Neutrophil (primary cell): Measurements from ENCODE around the gene LIPE.

Experiments used
- H3K27ac ChIP-seq: fragments of 200-600 bp; sonication (generic); 2 replicates; pipeline ENCODE4 v1.5.1; 2016; ENCODE audit warnings: mild to moderate bottlenecking, moderate library complexity
- H3K27me3 ChIP-seq: fragments of 200-600 bp; sonication (generic); 2 replicates; pipeline ENCODE4 v1.6.0; 2016; ENCODE audit warnings: mild to moderate bottlenecking
- H3K36me3 ChIP-seq: fragments of 200-600 bp; sonication (generic); 2 replicates; pipeline ENCODE4 v1.5.1; 2017
- H3K4me1 ChIP-seq, 2 experiments: fragments of 200-600 bp in 1 of 2; sonication (generic) in 1 of 2; 1 replicate in 1 of 2; 2 replicates in 1 of 2; pipeline versions ENCODE4 v1.5.1 to v1.6.1; 2013 to 2016; ENCODE audit warnings: low read depth in 1 of 2, low read length in 1 of 2, mild to moderate bottlenecking in 1 of 2, moderate library complexity in 1 of 2; ENCODE audit not compliant: control insufficient read depth in 1 of 2, insufficient read depth in 1 of 2
- H3K4me3 ChIP-seq, 2 experiments: fragments of 200-600 bp in 1 of 2; sonication (generic) in 1 of 2; 1 replicate in 1 of 2; 2 replicates in 1 of 2; pipeline ENCODE4 v1.5.1; 2013 to 2016; ENCODE audit warnings: low read depth in 1 of 2, low read length in 1 of 2, mild to moderate bottlenecking in 1 of 2, moderate library complexity in 1 of 2
- H3K9me3 ChIP-seq: fragments of 200-600 bp; sonication (generic); 2 replicates; pipeline ENCODE4 v1.5.1; 2016
- TF ChIP-seq, protein P1 (sequence below): fragments of 200-600 bp; sonication (generic); IDR thresholded peaks from 2 replicates; pipeline ENCODE4 v1.5.1; 2016; ENCODE audit warnings: antibody characterized with exemption

The LIPE gene

DNA sequence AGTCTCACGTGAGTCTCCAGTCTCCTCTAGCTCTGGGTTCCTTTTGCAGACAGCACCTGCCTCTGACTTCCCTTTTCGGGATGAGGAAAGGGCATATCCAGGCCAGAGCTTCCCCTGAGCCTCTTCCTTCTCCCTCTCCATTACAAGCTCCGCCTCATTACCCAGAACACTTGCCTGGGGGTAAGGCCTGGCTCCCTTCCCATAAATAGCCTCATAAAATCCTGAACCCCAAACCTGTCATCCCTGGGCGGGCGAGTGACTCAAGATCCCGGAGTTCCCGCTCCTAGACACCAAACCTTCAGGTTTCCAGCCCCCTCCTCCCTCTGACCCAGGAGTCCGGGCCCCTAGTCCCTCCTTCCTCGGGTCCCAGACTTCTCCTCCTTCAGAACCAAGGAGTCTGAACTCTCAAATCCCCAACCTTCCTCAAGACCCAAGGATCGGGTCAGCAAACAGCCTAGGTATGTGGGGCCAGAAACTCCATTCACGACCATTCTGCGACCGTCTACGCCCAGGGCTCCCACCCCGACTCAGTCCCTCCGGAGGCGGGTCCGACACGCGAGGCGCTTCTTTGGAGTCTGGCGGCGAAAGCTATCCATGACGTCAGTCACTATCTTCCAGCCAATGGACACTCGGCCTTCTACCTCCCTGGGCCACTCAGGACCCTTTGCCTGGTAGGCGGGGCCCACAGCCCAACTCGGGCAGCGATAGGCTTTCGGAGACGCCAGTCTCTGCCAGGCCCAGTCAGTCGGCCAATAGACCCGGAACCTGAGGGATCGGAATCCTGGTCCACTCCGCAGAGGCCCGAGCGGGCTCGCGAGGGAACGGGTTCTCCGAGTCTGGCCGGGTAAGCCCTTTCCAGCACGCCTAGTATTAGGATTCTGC lies 30.6 kb downstream of the LIPE start:
- Histone ChIP-seq H3K27ac (peak overlapping the region; percentile 88), H3K4me1 (peaks cover 26 to 36% of the 10 kb centered on the region in 2 experiments)

DNA sequence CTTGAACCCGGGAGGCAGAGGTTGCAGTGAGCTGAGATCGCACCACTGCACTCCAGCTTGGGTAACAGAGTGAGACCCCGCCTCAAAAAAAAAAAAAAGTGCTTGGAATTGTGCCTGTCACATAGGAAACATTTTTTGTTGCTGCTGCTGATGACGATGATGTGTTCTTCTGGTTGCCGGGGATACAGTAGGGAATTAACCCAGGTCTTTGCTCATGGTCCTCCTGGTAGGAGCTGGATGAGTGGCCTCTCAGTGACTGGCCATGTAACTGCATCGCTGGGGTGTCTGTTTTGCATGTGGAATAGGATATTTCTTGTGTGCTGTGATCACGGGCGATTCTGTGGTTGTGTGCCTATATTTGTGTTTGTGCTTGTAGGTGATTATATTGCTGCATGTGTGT lies 32.4 kb downstream of the LIPE start:
- Histone ChIP-seq H3K36me3 (no peaks in the 10 kb centered on the region), H3K9me3 (no peaks in the 10 kb centered on the region), H3K4me1 (peaks cover 19 to 31% of the 10 kb centered on the region in 2 experiments), H3K4me3 (no peak overlapping the region), H3K27me3 (peaks cover 27% of the 10 kb centered on the region), H3K27ac (no peak overlapping the region)
- TF ChIP-seq, protein P1, sequence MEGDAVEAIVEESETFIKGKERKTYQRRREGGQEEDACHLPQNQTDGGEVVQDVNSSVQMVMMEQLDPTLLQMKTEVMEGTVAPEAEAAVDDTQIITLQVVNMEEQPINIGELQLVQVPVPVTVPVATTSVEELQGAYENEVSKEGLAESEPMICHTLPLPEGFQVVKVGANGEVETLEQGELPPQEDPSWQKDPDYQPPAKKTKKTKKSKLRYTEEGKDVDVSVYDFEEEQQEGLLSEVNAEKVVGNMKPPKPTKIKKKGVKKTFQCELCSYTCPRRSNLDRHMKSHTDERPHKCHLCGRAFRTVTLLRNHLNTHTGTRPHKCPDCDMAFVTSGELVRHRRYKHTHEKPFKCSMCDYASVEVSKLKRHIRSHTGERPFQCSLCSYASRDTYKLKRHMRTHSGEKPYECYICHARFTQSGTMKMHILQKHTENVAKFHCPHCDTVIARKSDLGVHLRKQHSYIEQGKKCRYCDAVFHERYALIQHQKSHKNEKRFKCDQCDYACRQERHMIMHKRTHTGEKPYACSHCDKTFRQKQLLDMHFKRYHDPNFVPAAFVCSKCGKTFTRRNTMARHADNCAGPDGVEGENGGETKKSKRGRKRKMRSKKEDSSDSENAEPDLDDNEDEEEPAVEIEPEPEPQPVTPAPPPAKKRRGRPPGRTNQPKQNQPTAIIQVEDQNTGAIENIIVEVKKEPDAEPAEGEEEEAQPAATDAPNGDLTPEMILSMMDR, result no peak

More for the DNA sequence above, 30.6 kb downstream of the LIPE start:
- TF ChIP-seq, protein P1, result peak; percentile 44
- Histone ChIP-seq H3K9me3 (no peaks in the 10 kb centered on the region), H3K4me3 (peak overlapping the region; percentile 73 to 77), H3K27me3 (peaks cover 12% of the 10 kb centered on the region), H3K36me3 (no peaks in the 10 kb centered on the region)

DNA sequence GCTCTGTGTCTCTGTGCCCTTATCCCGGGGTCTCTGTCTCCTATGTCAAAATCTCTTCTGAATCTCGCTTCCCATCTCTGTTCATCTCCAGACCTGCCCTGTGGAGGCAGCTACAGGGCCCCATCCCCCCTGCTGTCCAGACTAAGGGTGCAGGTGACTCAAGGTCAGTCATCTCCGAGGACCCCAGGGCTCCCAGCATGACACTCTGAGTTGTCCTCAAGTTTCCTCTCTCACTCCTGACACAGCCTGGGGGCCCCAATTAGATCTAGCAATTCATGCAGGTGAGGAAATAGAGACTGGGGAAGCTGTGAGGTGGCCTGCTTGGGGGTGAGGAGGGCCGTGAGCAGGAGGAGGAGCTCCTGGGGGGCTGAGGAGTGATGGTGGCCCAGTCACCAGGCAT lies 35.0 kb downstream of the LIPE start:
- Histone ChIP-seq H3K4me3 (no peak overlapping the region), H3K4me1 (peaks cover 17 to 29% of the 10 kb centered on the region in 2 experiments), H3K27ac (no peak overlapping the region), H3K9me3 (no peaks in the 10 kb centered on the region), H3K36me3 (no peaks in the 10 kb centered on the region), H3K27me3 (peaks cover 40% of the 10 kb centered on the region)
- TF ChIP-seq, protein P1, result no peak

DNA sequence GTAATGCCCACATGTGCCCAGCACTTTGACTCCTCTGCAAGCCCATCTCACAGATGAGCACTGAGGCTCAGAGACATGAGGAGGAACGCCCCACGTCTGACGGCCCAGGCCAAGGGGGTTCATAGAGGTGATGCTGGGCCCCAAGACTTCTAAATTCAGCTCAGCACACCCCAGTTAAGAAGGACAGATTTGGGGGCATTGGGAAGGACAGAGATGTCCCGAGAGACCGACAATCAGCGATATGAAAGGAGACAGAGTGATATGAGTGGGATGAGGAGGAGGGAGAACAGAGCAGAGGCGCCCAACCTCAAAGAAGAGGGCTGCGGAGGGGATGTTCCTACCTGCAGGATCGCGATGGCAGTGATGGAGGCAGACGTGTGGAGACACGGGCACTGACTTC lies 37.3 kb downstream of the LIPE start, which contains the start of gene CNFN:
TSS of gene CNFN (minus strand) at position 399 of the 400 bp plus-strand sequence. CDS start 1,260 bp downstream, outside the sequence.
- H3K4me3 ChIP-seq, result no peak within 1 kb of the TSS
- peaks cover 40% of the 10 kb centered on the region for H3K27me3 ChIP-seq
- no peak within 1 kb of the TSS for H3K27ac ChIP-seq

DNA sequence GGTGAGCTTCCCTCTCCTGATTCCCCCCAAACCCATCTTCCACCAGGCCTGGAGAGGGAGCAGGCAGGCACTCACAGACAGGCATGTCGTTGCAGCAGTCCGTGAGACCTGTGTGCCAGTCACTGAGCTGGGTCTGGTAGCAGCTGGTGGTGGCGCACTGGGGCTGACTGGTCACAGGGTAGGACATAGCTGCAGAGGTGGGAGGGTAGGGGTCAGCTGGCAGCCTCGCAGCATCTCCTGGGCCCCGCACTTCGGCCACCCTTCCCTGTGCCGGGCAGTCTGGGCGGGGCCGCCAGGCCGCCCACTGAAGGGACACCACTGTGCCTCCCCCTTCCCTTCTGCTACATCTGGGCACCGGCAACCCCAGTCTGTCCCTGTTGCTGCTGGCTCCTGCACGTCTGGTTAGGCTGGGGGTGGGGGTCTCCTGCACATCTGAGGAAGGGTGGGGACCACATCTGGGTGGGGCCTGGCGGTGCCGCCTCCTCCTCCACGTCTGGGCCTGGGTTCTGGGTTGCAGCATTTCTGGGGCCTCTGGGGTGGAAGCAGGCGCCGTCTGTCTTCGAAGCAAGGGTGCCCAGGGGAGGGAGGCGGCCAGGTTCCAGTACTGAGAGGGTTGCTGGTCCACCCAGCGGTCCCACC lies 38.2 kb downstream of the LIPE start:
- Histone ChIP-seq H3K9me3 (no peaks in the 10 kb centered on the region), H3K27me3 (peaks cover 40% of the 10 kb centered on the region), H3K36me3 (no peaks in the 10 kb centered on the region), H3K4me1 (peaks cover 11 to 19% of the 10 kb centered on the region in 2 experiments), H3K27ac (no peak overlapping the region), H3K4me3 (no peak overlapping the region)
- TF ChIP-seq, protein P1, result no peak

More for the DNA sequence above, 37.3 kb downstream of the LIPE start, which contains the start of gene CNFN:
- H3K4me1 ChIP-seq, result peaks cover 11 to 19% of the 10 kb centered on the region in 2 experiments
- no peaks in the 10 kb centered on the region for H3K36me3 ChIP-seq
- TF ChIP-seq, protein P1, result no peak
- H3K9me3 ChIP-seq, result no peaks in the 10 kb centered on the region
